H9 (cell line): Measurements from ENCODE around the gene SLC36A2. TPM values are rescaled to one million over a fixed set of nuclear protein-coding genes. Genes with fewer than 3 reads are reported as not detected.

ENCODE experiments used
- DNase-seq: peaks from one replicate; pipeline ENCODE4 v3.0.0-alpha.2; 2017
- H2AFZ ChIP-seq: one replicate; pipeline ENCODE4 v1.6.1; 2013; ENCODE audit warnings: mild to moderate bottlenecking, low read length, control low read depth, moderate library complexity
- H2AK5ac ChIP-seq: 2 replicates; pipeline ENCODE4 v1.6.1; 2013; ENCODE audit warnings: low read length, control low read depth, mixed read lengths; ENCODE audit not compliant: insufficient read length
- H2BK120ac ChIP-seq: one replicate; pipeline ENCODE4 v1.6.1; 2013; ENCODE audit warnings: low read depth, mild to moderate bottlenecking, low read length, control low read depth, inconsistent platforms; ENCODE audit not compliant: poor library complexity, severe bottlenecking
- H2BK12ac ChIP-seq: 2 replicates; pipeline ENCODE4 v1.6.1; 2013; ENCODE audit warnings: low read length, control low read depth, mixed read lengths, low read depth; ENCODE audit not compliant: insufficient read length
- H2BK15ac ChIP-seq: 2 replicates; pipeline ENCODE4 v1.6.1; 2013; ENCODE audit warnings: low read depth, low read length, control low read depth
- H2BK20ac ChIP-seq: one replicate; pipeline ENCODE4 v1.6.1; 2013; ENCODE audit warnings: low read depth, mild to moderate bottlenecking, low read length, control low read depth, inconsistent platforms; ENCODE audit not compliant: poor library complexity, severe bottlenecking
- H2BK5ac ChIP-seq: 2 replicates; pipeline ENCODE4 v1.6.1; 2013; ENCODE audit warnings: low read length, control low read depth, mixed read lengths; ENCODE audit not compliant: insufficient read length
- H3K14ac ChIP-seq: 2 replicates; pipeline ENCODE4 v1.6.1; 2013; ENCODE audit warnings: low read length, control low read depth; ENCODE audit not compliant: insufficient read depth
- H3K18ac ChIP-seq: 2 replicates; pipeline ENCODE4 v1.6.1; 2013; ENCODE audit warnings: low read depth, mild to moderate bottlenecking, mixed read lengths, low read length, control low read depth; ENCODE audit not compliant: insufficient read length
- H3K23ac ChIP-seq: 2 replicates; pipeline ENCODE4 v1.6.1; 2013; ENCODE audit warnings: low read length, control low read depth, mixed read lengths, low read depth; ENCODE audit not compliant: insufficient read length
- H3K23me2 ChIP-seq: 2 replicates; pipeline ENCODE4 v1.6.1; 2013; ENCODE audit warnings: low read depth, mild to moderate bottlenecking, mixed read lengths, low read length, control low read depth; ENCODE audit not compliant: insufficient read length, poor library complexity, severe bottlenecking
- H3K27ac ChIP-seq: 2 replicates; pipeline ENCODE4 v1.5.1; 2013; ENCODE audit warnings: low read length, control low read depth, mixed read lengths, low read depth; ENCODE audit not compliant: insufficient read length
- H3K27me3 ChIP-seq: 2 replicates; pipeline ENCODE4 v1.6.1; 2013; ENCODE audit warnings: low read length, control low read depth, inconsistent platforms; ENCODE audit not compliant: insufficient read depth
- H3K4ac ChIP-seq: 2 replicates; pipeline ENCODE4 v1.6.1; 2013; ENCODE audit warnings: low read depth, mild to moderate bottlenecking, control low read depth, inconsistent platforms, low read length, moderate library complexity
- H3K4me1 ChIP-seq: 2 replicates; pipeline ENCODE4 v1.6.1; 2013; ENCODE audit warnings: low read length, control low read depth, inconsistent platforms; ENCODE audit not compliant: insufficient read depth
- H3K4me2 ChIP-seq: 2 replicates; pipeline ENCODE4 v1.6.1; 2013; ENCODE audit warnings: low read length, control low read depth, mixed read lengths; ENCODE audit not compliant: insufficient read length, insufficient read depth
- H3K56ac ChIP-seq: 2 replicates; pipeline ENCODE4 v1.6.1; 2013; ENCODE audit warnings: low read depth, mild to moderate bottlenecking, mixed read lengths, low read length, control low read depth; ENCODE audit not compliant: insufficient read length
- H3K79me1 ChIP-seq: 2 replicates; pipeline ENCODE4 v1.6.1; 2013; ENCODE audit warnings: low read depth, mild to moderate bottlenecking, moderate library complexity, low read length, control low read depth, inconsistent platforms; ENCODE audit not compliant: insufficient read depth, poor library complexity, severe bottlenecking
- H3K79me2 ChIP-seq: 2 replicates; pipeline ENCODE4 v1.6.1; 2013; ENCODE audit warnings: low read length, control low read depth, inconsistent platforms; ENCODE audit not compliant: insufficient read depth
- H3K9ac ChIP-seq: 2 replicates; pipeline ENCODE4 v1.6.1; 2013; ENCODE audit warnings: low read length, control low read depth, mixed read lengths; ENCODE audit not compliant: insufficient read length; ENCODE audit errors: extremely low read depth
- H3K9me3 ChIP-seq: one replicate; pipeline ENCODE4 v1.6.1; 2013; ENCODE audit warnings: low read depth, low read length, inconsistent platforms; ENCODE audit not compliant: control insufficient read depth
- H3T11ph ChIP-seq: one replicate; pipeline ENCODE4 v1.6.1; 2013; ENCODE audit warnings: mild to moderate bottlenecking, low read length, control low read depth, inconsistent platforms
- H4K20me1 ChIP-seq: one replicate; pipeline ENCODE4 v1.6.1; 2013; ENCODE audit not compliant: control insufficient read depth, insufficient read length, insufficient read depth
- H4K5ac ChIP-seq: 2 replicates; pipeline ENCODE4 v1.6.1; 2013; ENCODE audit warnings: low read depth, mild to moderate bottlenecking, mixed read lengths, low read length, control low read depth; ENCODE audit not compliant: insufficient read length
- H4K8ac ChIP-seq: replicated peaks from 2 replicates; pipeline ENCODE4 v1.6.1; 2013; ENCODE audit warnings: low read length, control low read depth, mixed read lengths, low read depth; ENCODE audit not compliant: insufficient read length
- H4K91ac ChIP-seq: 2 replicates; pipeline ENCODE4 v1.6.1; 2013; ENCODE audit warnings: low read depth, mild to moderate bottlenecking, moderate library complexity, mixed read lengths, low read length, control low read depth; ENCODE audit not compliant: insufficient read length
- H3K27ac Mint-ChIP-seq, 3 experiments: 2 replicates in 2 of 3; 3 replicates in 1 of 3; pipeline ENCODE4 v1.8.0; 2020 to 2021; ENCODE audit warnings: mixed read lengths in 3 of 3, mild to moderate bottlenecking in 1 of 3, moderate library complexity in 1 of 3
- H3K27me3 Mint-ChIP-seq: 2 replicates; pipeline ENCODE4 v1.8.0; 2021; ENCODE audit warnings: low read depth, mild to moderate bottlenecking, moderate library complexity, mixed read lengths
- H3K36me3 Mint-ChIP-seq, 3 experiments: 2 replicates in 2 of 3; 3 replicates in 1 of 3; pipeline ENCODE4 v1.8.0; 2020 to 2021; ENCODE audit warnings: low read depth in 3 of 3, mixed read lengths in 3 of 3; ENCODE audit not compliant: insufficient read depth in 1 of 3
- H3K4me1 Mint-ChIP-seq, 2 experiments: 2 replicates each; pipeline ENCODE4 v1.8.0; 2020; ENCODE audit warnings: mixed read lengths in 2 of 2
- H3K4me3 Mint-ChIP-seq, 2 experiments: 2 replicates in 1 of 2; 3 replicates in 1 of 2; pipeline ENCODE4 v1.8.0; 2020 to 2021; ENCODE audit warnings: mild to moderate bottlenecking in 2 of 2, mixed read lengths in 2 of 2, moderate library complexity in 1 of 2
- H3K9me3 Mint-ChIP-seq, 2 experiments: 2 replicates in 1 of 2; 3 replicates in 1 of 2; pipeline ENCODE4 v1.8.0; 2020; ENCODE audit warnings: mild to moderate bottlenecking in 2 of 2, mixed read lengths in 2 of 2, moderate library complexity in 1 of 2
- WGBS: extraction: QIAGEN DNeasy Blood & Tissue Kit; methylation state at CpG from one replicate; pipeline ENCODE4 v1.1.7; 2013; ENCODE audit warnings: missing lambda C conversion rate, low lambda C conversion rate, mixed read lengths; ENCODE audit not compliant: insufficient read length; ENCODE audit errors: extremely low coverage; 5-methylcytosine and 5-hydroxymethylcytosine counted together
- total RNA-seq: library from RNA; stranded (reverse); gene quantifications from 2 replicates; pipeline ENCODE4 v1.2.1, GENCODE V29; 2021
- TF ChIP-seq, protein P1 (sequence below): fragments of 200-600 bp; sonication (generic); conservative IDR thresholded peaks from 3 replicates; pipeline ENCODE4 v1.8.0; 2021; ENCODE audit warnings: antibody characterized with exemption, mild to moderate bottlenecking

Gene SLC36A2
- total RNA-seq, 1 experiment from 2014 or later: 0.15 TPM

- Histone ChIP-seq H2AK5ac (no peak overlapping the region), H4K91ac (no peak overlapping the region), H3K4ac (no peak overlapping the region), H3K9ac (no peak overlapping the region), H3K79me1 (no peaks in the 10 kb centered on the region), H2BK120ac (no peak overlapping the region), H3K4me2 (no peak overlapping the region), H2BK20ac (no peak overlapping the region), H3K27me3 (no peaks in the 10 kb centered on the region), H2BK12ac (no peak overlapping the region), H2BK5ac (no peak overlapping the region), H2AFZ (no peak overlapping the region), H3K23me2 (no peaks in the 10 kb centered on the region), H4K5ac (no peak overlapping the region), H2BK15ac (no peak overlapping the region), H3T11ph (no peak overlapping the region), H3K4me1 (peaks cover 13% of the 10 kb centered on the region), H3K23ac (no peak overlapping the region), H4K8ac (no peak overlapping the region), H3K27ac (no peak overlapping the region), H3K56ac (no peak overlapping the region), H3K14ac (no peak overlapping the region), H3K9me3 (no peaks in the 10 kb centered on the region), H3K79me2 (no peaks in the 10 kb centered on the region), H3K18ac (no peak overlapping the region), H4K20me1 (no peaks in the 10 kb centered on the region)
- WGBS: no CpG with 5 or more reads among the region's 2 CpGs
- H3K36me3 Mint-ChIP-seq: peaks cover 3 to 25% (median 7%) of the 10 kb centered on the region in 3 experiments
- H3K9me3 Mint-ChIP-seq: peaks cover 14 to 26% of the 10 kb centered on the region in 2 experiments
- TF ChIP-seq, protein P1, sequence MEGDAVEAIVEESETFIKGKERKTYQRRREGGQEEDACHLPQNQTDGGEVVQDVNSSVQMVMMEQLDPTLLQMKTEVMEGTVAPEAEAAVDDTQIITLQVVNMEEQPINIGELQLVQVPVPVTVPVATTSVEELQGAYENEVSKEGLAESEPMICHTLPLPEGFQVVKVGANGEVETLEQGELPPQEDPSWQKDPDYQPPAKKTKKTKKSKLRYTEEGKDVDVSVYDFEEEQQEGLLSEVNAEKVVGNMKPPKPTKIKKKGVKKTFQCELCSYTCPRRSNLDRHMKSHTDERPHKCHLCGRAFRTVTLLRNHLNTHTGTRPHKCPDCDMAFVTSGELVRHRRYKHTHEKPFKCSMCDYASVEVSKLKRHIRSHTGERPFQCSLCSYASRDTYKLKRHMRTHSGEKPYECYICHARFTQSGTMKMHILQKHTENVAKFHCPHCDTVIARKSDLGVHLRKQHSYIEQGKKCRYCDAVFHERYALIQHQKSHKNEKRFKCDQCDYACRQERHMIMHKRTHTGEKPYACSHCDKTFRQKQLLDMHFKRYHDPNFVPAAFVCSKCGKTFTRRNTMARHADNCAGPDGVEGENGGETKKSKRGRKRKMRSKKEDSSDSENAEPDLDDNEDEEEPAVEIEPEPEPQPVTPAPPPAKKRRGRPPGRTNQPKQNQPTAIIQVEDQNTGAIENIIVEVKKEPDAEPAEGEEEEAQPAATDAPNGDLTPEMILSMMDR: no peak
- H3K27ac Mint-ChIP-seq: no peak overlapping the region
- peaks cover 2% of the 10 kb centered on the region; the same call in 1 of the 2 replicates for H3K27me3 Mint-ChIP-seq
- H3K4me3 Mint-ChIP-seq: no peak overlapping the region
- no peak for DNase-seq
- peaks cover 42 to 44% of the 10 kb centered on the region in 2 experiments for H3K4me1 Mint-ChIP-seq
Observed at GRCh38 chr5:151388960-151389359, 41.6 kb upstream of the SLC36A2 start.
